HCT116 (cell line): Measurements from ENCODE around the gene MRPL44. TPM values are rescaled to one million over a fixed set of nuclear protein-coding genes. Genes with fewer than 3 reads are reported as not detected.

Experiments used
- ATAC-seq: fragments of 200-7000 bp; cut with Tn5 transposase; 2 replicates; pipeline ENCODE4 v1.9.1; 2020; ENCODE audit warnings: mild to moderate bottlenecking, moderate library complexity
- BruUV-seq: library from RNA; stranded (reverse); fragments of 400-500 nt; replicated peaks from 2 replicates; lab custom pipeline; 2021; lab: Mats Ljungman, UMichigan
- CTCF ChIA-PET: fragments of 300-600 bp; sonication (Branson Sonifier 250); formaldehyde crosslinking; loops from one replicate; lab custom pipeline; 2021; ENCODE audit warnings: antibody characterized with exemption; lab: Charles Lee
- POLR2A ChIA-PET: fragments of 300-600, 350-600 bp; sonication (Branson Sonifier 250); formaldehyde crosslinking; loops from one replicate; lab custom pipeline; 2021; ENCODE audit warnings: antibody characterized with exemption; lab: Charles Lee
- RAD21 ChIA-PET, 2 experiments: fragments of 300-600 bp; sonication (Branson Sonifier 250); formaldehyde crosslinking; loops; one replicate each; lab custom pipeline; 2023; ENCODE audit warnings: low total read pairs in 2 of 2; ENCODE audit not compliant: uncharacterized antibody in 2 of 2, unreplicated experiment in 2 of 2, low non-redundant PET in 1 of 2; lab: Charles Lee
- DNase-seq: peaks from one replicate; pipeline ENCODE4 v3.0.0-alpha.2; 2010; ENCODE audit warnings: low read depth, low spot score
- H2AFZ ChIP-seq: fragments of 200-600 bp; shearing (Covaris generic), sonication (generic); 2 replicates; pipeline ENCODE4 v1.6.1; 2017; ENCODE audit warnings: low read depth, mixed run types, mixed read lengths, antibody characterized with exemption, low read length; ENCODE audit not compliant: poor library complexity, severe bottlenecking
- H3K27ac ChIP-seq: 2 replicates; pipeline ENCODE4 v1.5.1; 2012; ENCODE audit warnings: low read depth, low read length
- H3K27me3 ChIP-seq: fragments of 200-600 bp; sonication (generic); 2 replicates; pipeline ENCODE4 v1.6.1; 2016; ENCODE audit warnings: mixed run types, low read length, mixed read lengths; ENCODE audit not compliant: insufficient read depth
- H3K36me3 ChIP-seq, 2 experiments: fragments of 200-500 bp in 1 of 2; fragments of 200-600 bp in 1 of 2; sonication (Bioruptor generic) in 1 of 2; sonication (generic) in 1 of 2; 2 replicates each; pipeline versions ENCODE4 v1.5.1 to v1.6.1; 2014 to 2016; ENCODE audit warnings: low read length in 2 of 2, inconsistent platforms in 1 of 2, mixed read lengths in 1 of 2, mixed run types in 1 of 2; ENCODE audit not compliant: insufficient read depth in 2 of 2, control insufficient read depth in 1 of 2
- H3K4me1 ChIP-seq, 2 experiments: fragments of 200-600 bp in 1 of 2; sonication (generic) in 1 of 2; 2 replicates each; pipeline versions ENCODE4 v1.5.1 to v1.6.1; 2012 to 2017; ENCODE audit warnings: low read length in 2 of 2, inconsistent platforms in 1 of 2, mild to moderate bottlenecking in 1 of 2, mixed read lengths in 1 of 2, mixed run types in 1 of 2, moderate library complexity in 1 of 2; ENCODE audit not compliant: insufficient read depth in 2 of 2, control insufficient read depth in 1 of 2
- H3K4me2 ChIP-seq: fragments of 200-600 bp; sonication (generic); 2 replicates; pipeline ENCODE4 v1.6.1; 2017; ENCODE audit warnings: mixed run types, low read length, mixed read lengths
- H3K4me3 ChIP-seq, 2 experiments: fragments of 200-600 bp in 1 of 2; sonication (generic) in 1 of 2; replicated peaks in 1 of 2; 2 replicates each; pipeline ENCODE4 v1.5.1; 2011 to 2016; ENCODE audit warnings: low read length in 2 of 2, control low read depth in 1 of 2, low read depth in 1 of 2, mild to moderate bottlenecking in 1 of 2, mixed read lengths in 1 of 2, mixed run types in 1 of 2
- H3K79me2 ChIP-seq: fragments of 200-600 bp; sonication (generic); 2 replicates; pipeline ENCODE4 v1.6.1; 2017; ENCODE audit warnings: mild to moderate bottlenecking, mixed run types, low read length, moderate library complexity, mixed read lengths; ENCODE audit not compliant: insufficient read depth
- H3K9ac ChIP-seq: fragments of 200-600 bp; sonication (generic); 2 replicates; pipeline ENCODE4 v1.6.1; 2016; ENCODE audit warnings: low read length, mixed read lengths
- H3K9me2 ChIP-seq: fragments of 200-600 bp; sonication (generic), shearing (Covaris generic); 2 replicates; pipeline ENCODE4 v1.6.1; 2017; ENCODE audit warnings: mixed run types, mild to moderate bottlenecking, moderate library complexity; ENCODE audit not compliant: insufficient read depth
- H3K9me3 ChIP-seq, 2 experiments: fragments of 200-500 bp in 1 of 2; fragments of 200-600 bp in 1 of 2; sonication (Bioruptor generic) in 1 of 2; sonication (generic) in 1 of 2; 2 replicates each; pipeline ENCODE4 v1.6.1; 2014 to 2017; ENCODE audit warnings: low read length in 2 of 2, mixed read lengths in 2 of 2, inconsistent platforms in 1 of 2, low read depth in 1 of 2, mild to moderate bottlenecking in 1 of 2, mixed run types in 1 of 2, moderate library complexity in 1 of 2; ENCODE audit not compliant: control insufficient read depth in 1 of 2, insufficient read depth in 1 of 2
- H4K20me1 ChIP-seq: fragments of 200-600 bp; sonication (generic), shearing (Covaris generic); 2 replicates; pipeline ENCODE4 v1.6.1; 2017; ENCODE audit warnings: mixed run types, mild to moderate bottlenecking, moderate library complexity; ENCODE audit not compliant: insufficient read depth
- EGR1 ChIP-seq: IDR thresholded peaks from 2 replicates; pipeline ENCODE4 v1.6.1; 2012; ENCODE audit warnings: low read depth
- EZH2 ChIP-seq: fragments of 200-600 bp; sonication (generic); IDR thresholded peaks from 2 replicates; pipeline ENCODE4 v1.6.1; 2017; ENCODE audit warnings: antibody characterized with exemption, mixed run types
- EZH2phosphoT487 ChIP-seq: fragments of 200-600 bp; IDR thresholded peaks from 2 replicates; pipeline ENCODE4 v1.6.1; 2018; ENCODE audit warnings: antibody characterized with exemption, borderline replicate concordance
- FOSL1 ChIP-seq: IDR thresholded peaks from 2 replicates; pipeline ENCODE4 v1.6.1; 2012; ENCODE audit warnings: low read depth
- JUND ChIP-seq: IDR thresholded peaks from 2 replicates; pipeline ENCODE4 v1.6.1; 2012
- POLR2AphosphoS5 ChIP-seq: IDR thresholded peaks from 2 replicates; pipeline ENCODE4 v1.6.1; 2011; ENCODE audit warnings: mild to moderate bottlenecking, low read depth, low read length, moderate library complexity
- RAD21 ChIP-seq: IDR thresholded peaks from 2 replicates; pipeline ENCODE4 v1.6.1; 2012; ENCODE audit warnings: low read depth, mild to moderate bottlenecking
- SP1 ChIP-seq: IDR thresholded peaks from 2 replicates; pipeline ENCODE4 v1.6.1; 2012; ENCODE audit warnings: low read depth
- YY1 ChIP-seq: IDR thresholded peaks from 2 replicates; pipeline ENCODE4 v1.6.1; 2011; ENCODE audit warnings: low read length, low read depth, moderate library complexity, mild to moderate bottlenecking; ENCODE audit not compliant: insufficient replicate concordance; ENCODE audit errors: extremely low read depth
- ZFX ChIP-seq: fragments of 450-650 bp; IDR thresholded peaks from 2 replicates; pipeline ENCODE4 v1.6.1; 2017
- intact Hi-C: fragments of 100-400 bp; cut with micrococcal nuclease; formaldehyde crosslinking; loops from 2 replicates; pipeline ENCODE4 v1.10.0; 2022
- total RNA-seq: library from RNA; stranded (reverse); gene quantifications from one replicate; pipeline ENCODE4 v1.2.1, GENCODE V29; 2021; ENCODE audit not compliant: unreplicated experiment
- TF ChIP-seq, protein P1 (sequence below): IDR thresholded peaks from 2 replicates; pipeline ENCODE4 v1.6.1; 2012
- TF ChIP-seq, protein P2 (sequence below): IDR thresholded peaks from 2 replicates; pipeline ENCODE4 v1.6.1; 2011; ENCODE audit warnings: mild to moderate bottlenecking, low read length, moderate library complexity; ENCODE audit not compliant: insufficient replicate concordance; ENCODE audit errors: extremely low read depth
- TF ChIP-seq, protein P3 (sequence below): IDR thresholded peaks from 2 replicates; pipeline ENCODE4 v1.6.1; 2012; ENCODE audit warnings: low read depth
- TF ChIP-seq, protein P4 (sequence below), 3 experiments: fragments of 200-600 bp in 1 of 3; sonication (generic) in 1 of 3; IDR thresholded peaks in 2 of 3; conservative IDR thresholded peaks in 1 of 3; 2 replicates each; pipeline ENCODE4 v1.5.1; 2012 to 2017; ENCODE audit warnings: low read depth in 2 of 3, low read length in 2 of 3, antibody characterized with exemption in 1 of 3, borderline replicate concordance in 1 of 3, control low read depth in 1 of 3, mild to moderate bottlenecking in 1 of 3, mixed read lengths in 1 of 3, mixed run types in 1 of 3, moderate library complexity in 1 of 3; ENCODE audit not compliant: insufficient read depth in 1 of 3
- TF ChIP-seq, protein P5 (sequence below): IDR thresholded peaks from 2 replicates; pipeline ENCODE4 v1.6.1; 2012

The MRPL44 gene
- total RNA-seq, 1 experiment from 2014 or later = 45.8 TPM

DNA sequence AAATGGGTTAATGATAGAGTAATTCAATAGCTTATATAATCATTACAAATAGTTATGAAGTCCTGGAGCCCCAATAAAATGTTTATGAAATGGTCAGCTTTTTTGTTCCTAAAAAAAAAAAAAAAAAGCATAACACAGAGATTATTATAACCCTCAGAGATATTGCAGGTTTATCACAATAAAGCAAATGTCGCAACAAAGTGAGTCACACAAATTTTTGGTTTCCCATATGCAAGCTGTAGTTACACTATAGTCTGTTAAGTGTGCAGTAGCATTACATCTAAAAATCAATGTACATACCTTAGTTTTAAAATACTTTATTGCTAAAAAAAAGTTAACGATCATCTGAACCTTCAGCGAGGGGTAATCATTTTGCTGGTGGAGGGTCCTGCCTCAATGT lies 32.2 kb upstream of the MRPL44 start:
- H3K9ac ChIP-seq = no peak overlapping the region
- no peaks in the 10 kb centered on the region for H3K27me3 ChIP-seq
- DNase-seq (no peak), ATAC-seq (no peak)
- BruUV-seq = no TSS peak
- peaks cover 0 to 7% of the 10 kb centered on the region in 2 experiments; a peak in 1 of 4 replicates for H3K9me3 ChIP-seq
- H3K36me3 ChIP-seq = no peaks in the 10 kb centered on the region
- ChIA-PET RAD21 (no interaction called here), CTCF (no interaction called here), POLR2A (no interaction called here)
- no peak overlapping the region for H2AFZ ChIP-seq
- no peak overlapping the region for H3K4me3 ChIP-seq
- 0 out of 4 replicates have a peak, but pooled peaks cover 0 to under 1% of the 10 kb centered on the region in 2 experiments for H3K4me1 ChIP-seq
- no peak overlapping the region for H3K4me2 ChIP-seq
- TF ChIP-seq, protein P1, sequence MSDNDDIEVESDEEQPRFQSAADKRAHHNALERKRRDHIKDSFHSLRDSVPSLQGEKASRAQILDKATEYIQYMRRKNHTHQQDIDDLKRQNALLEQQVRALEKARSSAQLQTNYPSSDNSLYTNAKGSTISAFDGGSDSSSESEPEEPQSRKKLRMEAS = no peak
- TF ChIP-seq, protein P2, sequence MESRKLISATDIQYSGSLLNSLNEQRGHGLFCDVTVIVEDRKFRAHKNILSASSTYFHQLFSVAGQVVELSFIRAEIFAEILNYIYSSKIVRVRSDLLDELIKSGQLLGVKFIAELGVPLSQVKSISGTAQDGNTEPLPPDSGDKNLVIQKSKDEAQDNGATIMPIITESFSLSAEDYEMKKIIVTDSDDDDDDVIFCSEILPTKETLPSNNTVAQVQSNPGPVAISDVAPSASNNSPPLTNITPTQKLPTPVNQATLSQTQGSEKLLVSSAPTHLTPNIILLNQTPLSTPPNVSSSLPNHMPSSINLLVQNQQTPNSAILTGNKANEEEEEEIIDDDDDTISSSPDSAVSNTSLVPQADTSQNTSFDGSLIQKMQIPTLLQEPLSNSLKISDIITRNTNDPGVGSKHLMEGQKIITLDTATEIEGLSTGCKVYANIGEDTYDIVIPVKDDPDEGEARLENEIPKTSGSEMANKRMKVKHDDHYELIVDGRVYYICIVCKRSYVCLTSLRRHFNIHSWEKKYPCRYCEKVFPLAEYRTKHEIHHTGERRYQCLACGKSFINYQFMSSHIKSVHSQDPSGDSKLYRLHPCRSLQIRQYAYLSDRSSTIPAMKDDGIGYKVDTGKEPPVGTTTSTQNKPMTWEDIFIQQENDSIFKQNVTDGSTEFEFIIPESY = no peak
- no peak for TF ChIP-seq RAD21
- TF ChIP-seq EGR1 = no peak
- no peak for TF ChIP-seq POLR2AphosphoS5
- TF ChIP-seq EZH2phosphoT487 = no peak
- TF ChIP-seq, protein P3, sequence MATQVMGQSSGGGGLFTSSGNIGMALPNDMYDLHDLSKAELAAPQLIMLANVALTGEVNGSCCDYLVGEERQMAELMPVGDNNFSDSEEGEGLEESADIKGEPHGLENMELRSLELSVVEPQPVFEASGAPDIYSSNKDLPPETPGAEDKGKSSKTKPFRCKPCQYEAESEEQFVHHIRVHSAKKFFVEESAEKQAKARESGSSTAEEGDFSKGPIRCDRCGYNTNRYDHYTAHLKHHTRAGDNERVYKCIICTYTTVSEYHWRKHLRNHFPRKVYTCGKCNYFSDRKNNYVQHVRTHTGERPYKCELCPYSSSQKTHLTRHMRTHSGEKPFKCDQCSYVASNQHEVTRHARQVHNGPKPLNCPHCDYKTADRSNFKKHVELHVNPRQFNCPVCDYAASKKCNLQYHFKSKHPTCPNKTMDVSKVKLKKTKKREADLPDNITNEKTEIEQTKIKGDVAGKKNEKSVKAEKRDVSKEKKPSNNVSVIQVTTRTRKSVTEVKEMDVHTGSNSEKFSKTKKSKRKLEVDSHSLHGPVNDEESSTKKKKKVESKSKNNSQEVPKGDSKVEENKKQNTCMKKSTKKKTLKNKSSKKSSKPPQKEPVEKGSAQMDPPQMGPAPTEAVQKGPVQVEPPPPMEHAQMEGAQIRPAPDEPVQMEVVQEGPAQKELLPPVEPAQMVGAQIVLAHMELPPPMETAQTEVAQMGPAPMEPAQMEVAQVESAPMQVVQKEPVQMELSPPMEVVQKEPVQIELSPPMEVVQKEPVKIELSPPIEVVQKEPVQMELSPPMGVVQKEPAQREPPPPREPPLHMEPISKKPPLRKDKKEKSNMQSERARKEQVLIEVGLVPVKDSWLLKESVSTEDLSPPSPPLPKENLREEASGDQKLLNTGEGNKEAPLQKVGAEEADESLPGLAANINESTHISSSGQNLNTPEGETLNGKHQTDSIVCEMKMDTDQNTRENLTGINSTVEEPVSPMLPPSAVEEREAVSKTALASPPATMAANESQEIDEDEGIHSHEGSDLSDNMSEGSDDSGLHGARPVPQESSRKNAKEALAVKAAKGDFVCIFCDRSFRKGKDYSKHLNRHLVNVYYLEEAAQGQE = no peak
- TF ChIP-seq, protein P4, sequence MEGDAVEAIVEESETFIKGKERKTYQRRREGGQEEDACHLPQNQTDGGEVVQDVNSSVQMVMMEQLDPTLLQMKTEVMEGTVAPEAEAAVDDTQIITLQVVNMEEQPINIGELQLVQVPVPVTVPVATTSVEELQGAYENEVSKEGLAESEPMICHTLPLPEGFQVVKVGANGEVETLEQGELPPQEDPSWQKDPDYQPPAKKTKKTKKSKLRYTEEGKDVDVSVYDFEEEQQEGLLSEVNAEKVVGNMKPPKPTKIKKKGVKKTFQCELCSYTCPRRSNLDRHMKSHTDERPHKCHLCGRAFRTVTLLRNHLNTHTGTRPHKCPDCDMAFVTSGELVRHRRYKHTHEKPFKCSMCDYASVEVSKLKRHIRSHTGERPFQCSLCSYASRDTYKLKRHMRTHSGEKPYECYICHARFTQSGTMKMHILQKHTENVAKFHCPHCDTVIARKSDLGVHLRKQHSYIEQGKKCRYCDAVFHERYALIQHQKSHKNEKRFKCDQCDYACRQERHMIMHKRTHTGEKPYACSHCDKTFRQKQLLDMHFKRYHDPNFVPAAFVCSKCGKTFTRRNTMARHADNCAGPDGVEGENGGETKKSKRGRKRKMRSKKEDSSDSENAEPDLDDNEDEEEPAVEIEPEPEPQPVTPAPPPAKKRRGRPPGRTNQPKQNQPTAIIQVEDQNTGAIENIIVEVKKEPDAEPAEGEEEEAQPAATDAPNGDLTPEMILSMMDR (IDR thresholded peaks at IDR 0.05 in 2 of 3, conservative IDR thresholded peaks at IDR 0.05 in 1 of 3; ENCODE audit: borderline replicate concordance in 1 of 3, insufficient read depth in 1 of 3, low read depth in 2 of 3, low read length in 2 of 3) = no peak
- TF ChIP-seq JUND = no peak
- no peak for TF ChIP-seq FOSL1
- TF ChIP-seq SP1 = no peak
- no peak for TF ChIP-seq EZH2
- TF ChIP-seq YY1 = no peak
- TF ChIP-seq, protein P5, sequence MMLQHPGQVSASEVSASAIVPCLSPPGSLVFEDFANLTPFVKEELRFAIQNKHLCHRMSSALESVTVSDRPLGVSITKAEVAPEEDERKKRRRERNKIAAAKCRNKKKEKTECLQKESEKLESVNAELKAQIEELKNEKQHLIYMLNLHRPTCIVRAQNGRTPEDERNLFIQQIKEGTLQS = no peak
- no peak for TF ChIP-seq ZFX
- H3K79me2 ChIP-seq = peaks cover 54% of the 10 kb centered on the region
- intact Hi-C loops = no loop called here
- no peaks in the 10 kb centered on the region for H3K9me2 ChIP-seq
- 0 out of 2 replicates have a peak, but pooled peaks cover 4% of the 10 kb centered on the region for H4K20me1 ChIP-seq
- no peak overlapping the region for H3K27ac ChIP-seq
